B cell (primary cell): ENCODE data around the gene VPREB1.
"Not testable (repeated sequence)": the region's sequence is repeated elsewhere in the genome, so short reads cannot be mapped to it uniquely, and the experiment has no call there.

Experiments used
- CTCF ChIP-seq: fragments of 200-600 bp; IDR thresholded peaks from one replicate; pipeline ENCODE4 v1.8.0; 2022; ENCODE audit warnings: antibody characterized with exemption, mild to moderate bottlenecking
- EZH2 ChIP-seq: IDR thresholded peaks from 2 replicates; pipeline ENCODE4 v1.6.1; 2012; ENCODE audit warnings: borderline replicate concordance, low read depth, mild to moderate bottlenecking, moderate library complexity, low read length; ENCODE audit not compliant: insufficient read depth, poor library complexity, severe bottlenecking

GRCh38 chr22:22284962-22285756 is 40.6 kb downstream of the VPREB1 start:
- peak; percentile 34 for TF ChIP-seq CTCF
- not testable (repeated sequence) for TF ChIP-seq EZH2
